Adrenal gland (tissue), 5 donors: ENCODE data around the gene ZBTB44.

Experiments used
- CTCF ChIP-seq, 6 experiments: fragments of 450-650 bp in 4 of 6; fragments of 200-600 bp in 2 of 6; sonication (generic) in 1 of 6; IDR thresholded peaks; 1 replicate in 5 of 6; 2 replicates in 1 of 6; pipeline versions ENCODE4 v1.5.1 to v1.8.0; 2016 to 2021; ENCODE audit warnings: antibody characterized with exemption in 6 of 6, mild to moderate bottlenecking in 2 of 6, moderate library complexity in 1 of 6
- POLR2A ChIP-seq, 2 donors: fragments of 450-650 bp; IDR thresholded peaks; one replicate each; pipeline ENCODE4 v1.6.1; 2017; ENCODE audit warnings: antibody characterized with exemption in 2 of 2, mild to moderate bottlenecking in 2 of 2, moderate library complexity in 1 of 2
- donor health status: DM: no; HTN: no; CAD: no.

- no peak for TF ChIP-seq POLR2A (IDR thresholded peaks at IDR 0.05)
- no peak for TF ChIP-seq CTCF (IDR thresholded peaks at IDR 0.05)
Measured at GRCh38 chr11:130198292-130198691, 116.4 kb downstream of the ZBTB44 start.
